Stimulated activated CD8-positive, alpha-beta memory T cell treated with anti-CD3 and anti-CD28 coated beads, Interleukin-15, amount 100 ng/mL, for 48 hours (primary cell): ENCODE measurements around the gene DHRS7B.
"Not testable (repeated sequence)": the region's sequence is repeated elsewhere in the genome, so short reads cannot be mapped to it uniquely, and the experiment has no call there.

ENCODE experiments used
- DNase-seq, 2 donors: peaks; one replicate each; pipeline ENCODE4 v3.0.0-alpha.2; 2020; ENCODE audit warnings: low read depth in 2 of 2

Gene DHRS7B

GRCh38 chr17:21177854-21178600 is 51.3 kb downstream of the DHRS7B start:
- no peak for DNase-seq

DNA sequence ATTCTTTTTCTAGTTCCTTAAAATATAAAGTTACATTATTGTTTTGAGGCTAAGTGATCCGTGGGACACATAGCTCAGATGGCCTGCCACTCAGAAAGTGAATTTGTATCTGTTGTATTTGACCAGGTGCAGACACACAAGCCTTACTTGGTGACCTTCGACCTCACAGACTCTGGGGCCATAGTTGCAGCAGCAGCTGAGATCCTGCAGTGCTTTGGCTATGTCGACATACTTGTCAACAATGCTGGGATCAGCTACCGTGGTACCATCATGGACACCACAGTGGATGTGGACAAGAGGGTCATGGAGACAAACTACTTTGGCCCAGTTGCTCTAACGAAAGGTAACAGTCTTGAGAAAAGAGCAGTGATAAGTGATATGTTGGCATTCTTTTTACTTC is 56.7 kb downstream of the DHRS7B start:
- DNase-seq: no peak

DNA sequence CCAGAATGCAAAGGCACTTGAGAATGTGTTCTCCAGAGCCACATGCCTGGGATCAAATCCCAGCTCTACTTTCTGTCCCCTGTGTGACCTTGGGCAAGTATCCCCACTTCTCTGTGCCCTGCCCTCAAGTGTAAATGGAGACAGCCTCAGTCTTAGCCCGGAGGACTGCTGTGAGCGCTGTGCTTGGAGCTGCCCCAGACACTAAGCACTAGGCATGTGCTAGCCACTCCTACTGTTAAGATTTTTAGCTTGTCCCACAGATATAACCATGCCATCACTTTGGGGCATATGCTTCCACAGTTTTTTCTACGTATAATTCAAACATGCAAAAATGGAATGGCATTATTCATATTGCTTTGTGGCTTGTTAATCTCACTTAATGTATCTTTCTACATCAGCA is 57.8 kb downstream of the DHRS7B start:
- DNase-seq: no peak

- DNase-seq: no peak
Measured at GRCh38 chr17:21185061-21185460, 58.3 kb downstream of the DHRS7B start.

- no peak for DNase-seq
Measured at GRCh38 chr17:21186399-21187187, 59.8 kb downstream of the DHRS7B start.

GRCh38 chr17:21189361-21189760 is 62.6 kb downstream of the DHRS7B start:
- DNase-seq: no peak

DNA sequence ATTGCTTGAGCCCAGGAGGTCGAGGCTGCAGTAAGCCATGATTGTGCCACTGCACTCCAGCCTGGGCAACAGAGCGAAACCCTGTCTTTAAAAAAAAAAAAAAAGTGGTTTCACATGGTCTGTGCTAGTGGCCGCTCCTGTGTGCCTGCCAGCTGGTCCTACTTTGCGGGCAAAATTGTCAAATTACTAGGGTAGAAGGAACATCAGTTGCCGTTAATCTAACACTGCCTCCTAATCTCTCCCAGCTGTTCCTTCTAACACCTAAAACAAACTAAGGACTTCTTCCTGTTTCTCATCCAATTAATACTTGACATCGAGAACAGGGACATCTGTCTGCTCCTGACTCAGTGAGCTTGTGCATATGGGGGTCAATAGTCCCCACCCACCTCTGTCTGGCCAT is 63.3 kb downstream of the DHRS7B start:
- DNase-seq: no peak

GRCh38 chr17:21191698-21192097 is 64.9 kb downstream of the DHRS7B start:
- DNase-seq: no peak

GRCh38 chr17:21192414-21192813 is 65.7 kb downstream of the DHRS7B start:
- DNase-seq: not testable (repeated sequence)

DNA sequence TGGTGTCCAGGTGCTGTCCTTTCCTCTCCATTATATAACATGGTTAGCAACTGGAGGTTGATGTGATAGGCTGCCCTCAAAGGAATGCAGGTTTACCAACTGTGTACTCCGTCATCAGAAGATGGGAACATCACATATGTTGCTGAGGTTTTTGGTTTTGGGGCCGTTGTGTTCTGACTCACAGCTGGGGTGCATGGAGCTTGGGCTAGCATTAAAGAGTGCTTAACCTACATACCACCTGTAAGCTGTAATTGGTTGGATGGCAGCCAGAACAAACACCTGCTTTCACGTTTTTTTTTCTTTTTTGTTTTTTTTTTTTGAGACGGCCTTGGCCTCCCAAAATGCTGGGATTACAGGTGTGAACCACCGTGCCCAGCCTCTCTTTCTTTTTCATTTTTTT is 66.3 kb downstream of the DHRS7B start:
- DNase-seq: no peak

DNA sequence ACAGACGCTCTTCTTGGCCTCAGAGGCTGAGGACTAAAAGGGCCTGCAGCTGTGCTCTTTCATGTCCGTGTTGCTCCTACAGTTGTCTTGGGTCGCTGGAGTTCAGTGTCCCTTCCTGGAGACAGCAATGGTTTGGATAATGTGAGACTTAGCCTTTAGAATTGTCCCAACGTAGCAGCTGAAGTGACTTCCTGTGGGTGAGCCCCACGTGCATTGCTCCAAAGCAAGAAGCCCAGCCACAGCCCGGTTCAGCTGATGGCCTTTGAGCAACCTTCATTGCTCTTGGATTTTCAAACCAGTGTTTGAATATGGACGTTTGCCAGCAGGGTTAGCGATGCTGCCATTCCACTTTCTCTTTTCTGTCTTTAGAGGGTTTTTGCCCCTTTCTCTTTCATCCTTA is 67.5 kb downstream of the DHRS7B start:
- no peak for DNase-seq

DNA sequence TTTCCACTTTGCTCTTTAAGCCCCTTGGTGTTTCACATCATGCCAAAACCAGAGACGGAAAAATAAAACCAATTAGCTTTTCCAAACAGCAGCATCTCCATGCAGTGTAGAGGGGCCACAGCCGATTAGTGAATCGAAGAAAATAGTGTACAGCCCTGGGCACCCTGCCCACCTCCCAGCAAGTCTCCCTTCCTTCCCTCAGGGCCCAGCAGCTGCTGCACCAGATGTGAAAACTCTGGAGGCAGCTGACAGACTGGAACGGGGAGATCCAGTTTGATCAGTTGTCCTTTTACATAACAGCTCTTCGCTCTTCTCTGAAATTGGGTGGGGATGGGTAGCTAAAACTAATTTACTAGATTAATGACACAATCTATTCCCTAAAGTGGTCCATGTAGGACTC is 67.9 kb downstream of the DHRS7B start:
- no peak for DNase-seq

- DNase-seq: no peak
Measured at GRCh38 chr17:21196126-21196525, 69.4 kb downstream of the DHRS7B start.

GRCh38 chr17:21198411-21198810 is 71.6 kb downstream of the DHRS7B start:
- no peak for DNase-seq

GRCh38 chr17:21199311-21199710 is 72.5 kb downstream of the DHRS7B start:
- DNase-seq: no peak

DNA sequence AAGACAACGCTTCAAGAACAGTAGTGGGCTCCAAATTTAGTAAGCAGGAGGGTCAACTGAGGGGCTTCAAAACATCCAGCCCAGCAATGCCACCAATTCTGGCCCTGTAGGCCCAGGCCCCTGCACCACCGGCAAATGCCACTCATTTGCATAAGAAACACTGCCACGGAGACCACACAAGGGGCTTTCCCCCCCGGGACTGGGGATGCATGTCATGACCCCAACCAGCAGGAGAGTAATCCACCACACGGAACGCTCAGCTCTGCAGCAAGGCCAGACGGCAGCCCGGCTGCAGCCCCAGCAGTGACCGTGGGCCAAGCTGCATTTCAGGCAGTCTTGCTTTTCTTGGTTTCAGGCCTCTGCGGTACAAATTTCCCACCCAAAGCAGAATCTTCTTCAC is 73.1 kb downstream of the DHRS7B start:
- DNase-seq: no peak

DNA sequence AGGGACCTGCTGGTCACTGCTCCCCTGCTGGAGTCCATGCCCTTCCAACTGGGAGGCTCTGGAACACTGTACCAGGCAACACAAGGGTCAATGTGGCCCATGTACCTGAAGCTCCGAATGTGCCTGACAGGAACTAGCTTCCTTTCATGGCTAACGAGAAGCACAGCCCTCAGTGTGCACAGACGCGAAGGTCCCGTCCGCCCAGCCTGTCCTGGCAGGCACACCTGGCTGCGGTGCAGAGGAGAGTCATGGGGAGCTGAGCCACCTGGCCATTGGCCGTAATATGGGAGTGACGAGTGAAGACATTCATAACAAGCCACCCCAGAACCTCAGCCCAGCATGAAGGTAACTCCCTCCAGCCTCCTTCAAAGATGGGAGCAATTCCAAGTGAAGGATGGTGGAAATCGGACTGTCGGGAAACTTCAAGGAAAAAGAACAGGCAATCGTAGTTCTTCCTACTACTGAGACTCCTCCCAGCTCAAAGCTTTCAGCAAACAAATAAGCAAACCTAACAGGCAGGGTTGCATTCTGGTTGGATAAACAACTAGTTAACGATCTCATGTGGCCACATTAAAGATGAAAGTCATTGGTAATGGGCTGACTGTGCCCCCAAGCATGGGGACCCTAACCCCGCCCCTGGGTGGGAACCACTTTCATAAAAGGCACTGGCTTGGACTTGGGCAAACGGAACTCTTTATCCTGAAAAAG is 74.0 kb downstream of the DHRS7B start:
- no peak for DNase-seq

DNA sequence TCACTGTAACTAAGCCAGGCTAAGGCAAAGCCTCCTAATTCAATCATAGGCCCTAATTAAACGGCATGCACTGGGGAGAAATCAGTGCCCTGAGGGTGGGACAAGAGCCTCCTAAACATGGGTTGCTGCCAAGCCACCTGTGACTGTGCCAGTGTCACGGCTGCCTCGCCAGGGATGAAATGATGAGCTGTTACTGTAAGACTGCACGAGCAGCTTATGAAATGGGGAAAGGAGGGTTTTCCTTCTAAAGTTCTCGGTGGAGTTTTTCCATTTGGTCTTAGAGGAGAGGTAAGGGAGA is 74.5 kb downstream of the DHRS7B start:
- DNase-seq: no peak

- DNase-seq: no peak
Measured at GRCh38 chr17:21201874-21202273, 75.1 kb downstream of the DHRS7B start.

DNA sequence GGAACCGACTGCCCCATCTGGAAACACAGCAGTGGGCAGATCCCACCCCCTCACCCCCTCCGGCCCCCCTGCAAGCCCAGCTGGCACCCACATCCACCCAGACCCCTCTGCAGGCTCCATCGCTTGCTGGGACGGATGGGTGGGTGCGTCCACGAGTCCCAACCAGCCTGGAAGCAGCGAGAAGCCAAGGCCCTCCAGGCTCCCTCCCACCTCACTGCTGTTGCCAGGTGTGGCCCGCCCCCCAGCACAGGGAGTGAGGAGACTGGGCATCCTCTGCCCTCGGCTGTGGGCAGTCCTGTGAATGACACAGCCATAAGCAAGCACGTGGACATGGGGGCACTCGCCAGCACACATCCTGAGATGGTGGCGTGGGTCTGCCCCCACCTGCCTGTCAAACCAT is 75.7 kb downstream of the DHRS7B start:
- DNase-seq: no peak

DNA sequence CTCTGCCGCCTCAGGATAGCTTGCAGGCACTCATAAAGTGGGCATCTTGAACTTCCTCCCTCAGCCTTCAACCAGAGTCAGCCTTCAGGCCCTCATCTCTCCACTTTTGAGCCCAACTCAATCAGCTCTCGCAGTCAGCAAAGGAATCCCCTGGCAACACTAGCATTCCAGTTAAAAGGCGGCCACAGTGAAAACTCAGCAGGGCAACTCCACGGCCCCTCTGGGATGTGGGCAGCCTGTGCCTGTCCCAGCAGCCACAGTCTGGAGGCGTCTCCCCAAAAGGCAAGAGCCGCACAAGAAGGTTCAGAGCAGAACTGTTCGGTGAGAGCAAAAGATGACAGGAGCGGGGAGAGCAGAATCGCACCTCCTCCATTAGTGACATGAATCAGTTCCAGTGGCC is 78.2 kb downstream of the DHRS7B start:
- DNase-seq: no peak

DNA sequence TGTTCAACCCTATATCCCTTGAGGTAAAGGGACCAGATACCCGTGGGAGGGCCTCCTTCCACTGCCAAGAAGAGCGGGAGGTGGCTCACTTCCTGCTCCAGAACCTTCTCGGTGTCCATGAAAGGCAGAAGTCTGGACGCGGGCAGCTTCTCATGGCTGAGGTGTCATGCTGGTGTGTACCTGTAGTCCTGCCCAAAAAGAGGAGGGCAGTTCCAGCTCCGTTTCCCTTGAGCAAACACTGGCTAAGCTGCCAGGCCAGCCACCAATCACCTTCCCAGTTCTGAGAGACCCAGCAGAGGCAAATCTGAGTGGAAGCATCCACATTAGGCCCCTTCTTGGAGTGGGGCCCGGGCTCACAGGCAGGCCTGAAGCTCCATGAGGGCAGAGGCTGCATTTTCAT is 81.6 kb downstream of the DHRS7B start:
- DNase-seq: no peak
